Inflammatory macrophage treated with lipopolysaccharide for 1 hour (primary cell): ENCODE results near the gene PLA2G3.
"Not testable (repeated sequence)": the region's sequence is repeated elsewhere in the genome, so short reads cannot be mapped to it uniquely, and the experiment has no call there.

Source experiments
- DNase-seq, 2 donors: peaks; one replicate each; pipeline ENCODE4 v3.0.0-alpha.2; 2020 to 2022

The PLA2G3 gene

DNA sequence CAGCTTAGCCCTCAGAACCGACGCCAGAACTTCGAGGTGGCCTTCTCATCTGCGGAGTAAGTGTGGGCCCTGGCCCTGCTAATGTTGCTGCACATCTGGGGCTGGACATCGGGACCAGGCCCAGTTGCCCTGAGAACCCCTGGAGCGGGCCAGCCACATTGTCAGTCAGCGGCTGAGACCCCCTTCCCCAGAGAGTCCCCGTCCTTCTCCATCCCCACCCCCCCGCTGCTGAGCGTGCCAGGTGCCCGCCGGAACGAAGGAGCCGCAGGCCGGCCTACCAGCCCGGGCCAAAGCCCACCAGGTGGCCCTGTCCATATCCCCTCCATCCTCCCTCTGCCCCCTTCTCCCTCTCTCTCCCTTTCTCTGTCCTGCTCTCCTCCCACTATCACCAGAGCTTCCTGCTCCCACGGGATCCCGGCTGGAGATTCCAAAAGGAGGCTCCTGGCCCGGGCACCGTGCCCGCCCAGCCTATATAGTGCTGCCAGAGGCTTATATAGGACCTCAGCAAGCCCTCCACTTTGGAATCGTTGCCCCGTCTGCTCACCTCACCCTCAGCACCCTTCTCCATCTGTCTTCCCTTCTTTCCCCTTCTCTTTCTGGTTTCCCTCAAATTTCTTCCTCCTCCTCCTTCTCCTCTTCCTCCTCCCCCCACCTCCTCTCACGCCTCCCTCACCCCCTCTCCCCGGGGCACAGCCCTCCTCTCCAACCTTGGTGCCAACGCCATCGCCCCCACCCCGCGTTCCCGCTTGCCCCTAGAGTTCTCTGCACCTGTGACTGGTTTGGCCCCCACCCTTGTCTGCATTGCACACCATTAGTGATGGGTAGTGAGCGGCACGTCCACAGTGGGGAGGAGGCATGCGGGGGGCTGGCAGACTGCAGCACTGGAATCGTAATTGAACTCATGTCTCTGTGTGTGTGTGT is 40.2 kb downstream of the PLA2G3 start:
- DNase-seq: no peak

DNA sequence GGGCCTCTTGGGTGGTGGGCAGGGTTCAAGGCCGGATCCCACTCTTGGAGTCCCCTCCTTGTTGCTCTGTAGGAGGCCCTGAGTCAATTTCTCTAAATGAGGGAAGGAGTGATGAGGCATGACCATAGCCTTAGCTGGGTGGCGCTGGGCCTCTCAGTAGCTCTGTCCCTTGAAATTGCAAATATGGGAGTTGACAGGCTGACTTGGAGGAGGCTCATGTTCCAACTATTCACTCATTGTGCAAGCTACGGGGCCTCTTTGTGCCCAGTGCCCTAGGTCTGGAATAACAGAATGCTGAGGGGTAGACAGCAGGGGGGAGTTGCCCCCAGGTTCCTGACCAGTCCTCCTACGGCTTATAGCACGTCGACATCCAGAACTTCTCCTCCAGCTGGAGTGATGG is 40.9 kb downstream of the PLA2G3 start:
- no peak for DNase-seq

DNA sequence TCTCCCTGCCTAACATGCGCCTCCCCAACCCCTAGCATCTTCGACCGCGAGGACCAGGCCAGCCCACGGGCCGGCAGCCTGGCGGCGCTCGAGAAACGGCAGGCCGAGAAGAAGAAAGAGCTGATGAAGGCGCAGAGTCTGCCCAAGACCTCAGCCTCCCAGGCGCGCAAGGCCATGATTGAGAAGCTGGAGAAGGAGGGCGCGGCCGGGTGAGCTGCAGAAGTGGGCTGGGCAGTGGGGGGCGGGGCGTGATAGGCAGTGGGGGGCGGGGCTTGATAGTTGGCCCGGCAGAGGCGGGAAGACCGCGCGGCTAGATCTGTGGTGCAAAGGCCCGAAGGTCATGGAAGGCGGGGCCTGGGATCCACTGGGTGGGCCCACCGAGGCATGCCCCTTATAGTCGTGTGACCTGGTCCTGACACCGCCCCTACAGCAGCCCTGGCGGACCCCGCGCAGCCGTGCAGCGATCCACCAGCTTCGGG is 41.6 kb downstream of the PLA2G3 start:
- no peak for DNase-seq

DNA sequence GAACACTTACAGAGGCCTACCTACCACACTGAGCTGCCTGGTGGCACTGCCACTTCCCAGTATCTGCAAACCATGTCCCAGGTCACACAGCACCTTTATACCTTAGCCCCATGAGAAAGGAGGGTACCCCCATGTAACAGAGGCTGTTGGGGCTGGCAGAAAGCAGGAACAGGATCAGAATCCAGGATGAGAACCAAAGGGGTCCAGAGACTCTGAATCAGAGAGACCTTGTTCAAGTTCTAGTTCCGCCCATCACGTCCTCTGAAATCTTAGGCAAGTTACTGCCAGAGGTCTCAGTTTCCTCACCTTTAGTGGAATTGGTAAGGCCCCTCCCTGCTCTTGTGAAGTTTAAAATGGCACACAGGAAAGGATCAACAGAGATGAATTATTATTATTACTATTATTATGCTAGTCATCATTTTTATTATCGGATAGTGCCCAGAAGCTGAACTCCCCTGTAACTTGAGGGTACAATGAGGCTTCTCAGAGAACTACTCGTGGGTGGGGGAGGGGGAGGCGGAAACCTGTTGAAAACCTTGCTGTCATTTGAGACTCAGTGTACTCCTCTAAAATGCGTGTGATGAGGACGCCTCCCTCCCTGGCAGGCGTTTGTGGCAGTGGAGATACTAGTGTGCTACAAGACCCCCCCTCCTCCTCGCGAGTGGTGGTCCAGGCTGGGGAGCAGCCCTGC is 42.2 kb downstream of the PLA2G3 start:
- no peak for DNase-seq

DNA sequence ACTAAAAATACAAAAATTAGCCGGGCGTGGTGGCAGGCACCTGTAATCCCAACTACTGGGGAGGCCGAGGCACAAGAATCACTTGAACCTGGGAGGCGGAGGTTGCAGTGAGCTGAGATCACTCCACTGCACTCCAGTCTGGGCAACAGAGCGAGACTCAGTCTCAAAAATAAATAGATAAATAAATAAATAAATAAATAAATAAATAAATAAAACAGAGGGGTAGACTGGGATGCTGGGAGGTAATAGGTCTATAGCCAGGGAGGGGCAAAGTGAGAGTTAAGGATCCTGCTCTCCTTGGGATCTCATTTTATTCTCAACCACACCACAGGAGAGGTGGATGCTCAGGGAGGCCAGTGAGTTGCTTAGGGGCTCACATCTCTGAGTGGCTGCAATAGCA is 42.8 kb downstream of the PLA2G3 start:
- not testable (repeated sequence) for DNase-seq

DNA sequence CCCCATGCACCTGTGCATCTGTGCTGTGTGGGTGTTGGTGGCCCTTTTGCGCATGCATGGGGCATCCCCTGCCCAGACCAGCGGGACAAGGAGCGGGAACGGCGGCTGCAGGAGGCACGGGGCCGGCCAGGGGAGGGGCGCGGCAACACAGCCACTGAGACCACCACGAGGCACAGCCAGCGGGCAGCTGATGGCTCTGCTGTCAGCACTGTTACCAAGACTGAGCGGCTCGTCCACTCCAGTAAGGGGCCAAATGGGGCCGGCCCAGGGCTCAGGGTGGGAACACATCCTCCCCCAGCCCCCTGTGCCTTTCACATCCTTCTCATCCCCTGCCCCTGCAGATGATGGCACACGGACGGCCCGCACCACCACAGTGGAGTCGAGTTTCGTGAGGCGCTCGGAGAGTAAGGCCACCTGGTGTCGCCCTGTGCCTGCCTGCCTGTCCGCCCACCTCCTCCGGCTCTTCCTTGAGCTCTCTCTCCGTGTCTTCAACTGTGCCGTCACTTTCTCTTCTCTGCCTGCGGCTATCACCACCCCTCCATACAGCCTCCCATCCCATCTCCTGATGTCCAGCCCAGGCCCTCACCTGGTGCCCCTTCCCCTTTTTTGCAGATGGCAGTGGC is 43.5 kb downstream of the PLA2G3 start:
- no peak for DNase-seq

DNA sequence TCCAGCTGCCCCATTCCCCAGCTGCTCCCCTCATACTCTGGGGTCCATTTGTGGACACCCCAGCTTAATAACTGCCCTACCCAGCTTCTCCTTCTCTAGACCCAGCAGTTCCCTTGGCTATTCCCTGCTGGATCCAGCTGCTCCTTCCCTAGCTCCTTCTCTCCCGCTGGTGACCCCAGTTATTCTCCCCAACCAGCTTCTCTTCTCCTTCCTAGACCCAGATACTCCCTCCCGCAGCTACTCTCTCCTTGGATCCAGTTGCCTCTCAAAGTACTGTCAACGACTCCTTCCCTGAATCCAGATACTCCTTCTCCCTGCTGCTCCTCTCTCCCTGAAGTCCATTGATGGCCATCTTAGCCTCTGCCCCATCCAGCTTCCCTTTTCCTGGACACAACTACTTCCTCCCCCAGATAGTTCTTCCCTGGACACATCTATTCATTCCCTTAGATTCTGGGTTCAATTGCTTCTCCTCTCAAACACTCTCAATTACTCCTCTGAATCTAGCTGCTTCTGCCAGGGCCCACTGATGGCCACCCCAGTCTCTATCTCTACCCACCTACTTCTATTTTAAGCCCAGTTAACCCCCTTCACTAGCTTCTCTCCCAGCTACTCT is 44.6 kb downstream of the PLA2G3 start:
- no peak for DNase-seq

DNA sequence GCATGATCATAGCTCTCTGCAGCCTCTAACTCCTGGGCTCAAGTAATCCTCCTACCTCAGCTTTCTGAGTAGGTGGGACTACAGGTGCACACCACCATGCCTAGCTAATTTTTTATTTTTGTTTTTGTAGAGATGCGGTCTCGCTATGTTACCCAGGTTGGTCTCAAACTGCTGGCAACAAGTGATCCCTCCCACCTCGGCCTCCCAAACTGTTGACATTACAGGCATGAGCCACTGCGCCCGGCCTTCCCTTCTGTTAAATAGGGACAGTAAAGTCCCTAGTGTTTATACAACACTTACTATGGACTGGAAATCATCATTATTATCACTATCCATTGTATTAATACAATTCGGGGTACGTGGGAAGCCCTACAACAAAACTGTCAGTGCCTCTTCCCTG is 45.6 kb downstream of the PLA2G3 start:
- no peak for DNase-seq

DNA sequence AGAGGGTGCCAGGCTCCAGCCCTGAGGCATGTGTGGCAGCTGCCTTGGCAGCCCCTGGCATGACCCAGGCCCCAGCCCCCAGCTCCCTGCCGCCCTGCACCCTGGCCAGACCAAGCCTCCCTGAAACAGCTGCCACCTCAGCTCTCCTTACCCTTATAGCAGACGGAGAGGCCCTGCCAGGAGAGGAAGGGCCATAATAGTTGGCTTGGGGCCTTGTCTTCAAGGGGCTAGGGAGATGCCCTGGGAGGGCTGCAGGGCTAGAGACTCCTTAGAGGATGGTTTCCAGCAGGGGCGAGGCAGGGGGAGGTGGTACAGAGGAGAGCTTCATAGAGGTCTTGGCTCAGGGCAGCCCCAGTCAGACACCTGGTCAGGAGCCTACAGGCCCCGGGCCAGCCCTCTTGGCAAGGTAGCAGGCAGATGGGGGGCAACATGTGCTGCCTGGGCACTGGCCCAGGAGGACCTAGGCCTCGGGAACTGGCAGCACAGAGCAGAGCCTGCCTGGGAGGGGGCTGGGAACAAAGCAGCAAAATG is 46.2 kb downstream of the PLA2G3 start:
- no peak for DNase-seq

DNA sequence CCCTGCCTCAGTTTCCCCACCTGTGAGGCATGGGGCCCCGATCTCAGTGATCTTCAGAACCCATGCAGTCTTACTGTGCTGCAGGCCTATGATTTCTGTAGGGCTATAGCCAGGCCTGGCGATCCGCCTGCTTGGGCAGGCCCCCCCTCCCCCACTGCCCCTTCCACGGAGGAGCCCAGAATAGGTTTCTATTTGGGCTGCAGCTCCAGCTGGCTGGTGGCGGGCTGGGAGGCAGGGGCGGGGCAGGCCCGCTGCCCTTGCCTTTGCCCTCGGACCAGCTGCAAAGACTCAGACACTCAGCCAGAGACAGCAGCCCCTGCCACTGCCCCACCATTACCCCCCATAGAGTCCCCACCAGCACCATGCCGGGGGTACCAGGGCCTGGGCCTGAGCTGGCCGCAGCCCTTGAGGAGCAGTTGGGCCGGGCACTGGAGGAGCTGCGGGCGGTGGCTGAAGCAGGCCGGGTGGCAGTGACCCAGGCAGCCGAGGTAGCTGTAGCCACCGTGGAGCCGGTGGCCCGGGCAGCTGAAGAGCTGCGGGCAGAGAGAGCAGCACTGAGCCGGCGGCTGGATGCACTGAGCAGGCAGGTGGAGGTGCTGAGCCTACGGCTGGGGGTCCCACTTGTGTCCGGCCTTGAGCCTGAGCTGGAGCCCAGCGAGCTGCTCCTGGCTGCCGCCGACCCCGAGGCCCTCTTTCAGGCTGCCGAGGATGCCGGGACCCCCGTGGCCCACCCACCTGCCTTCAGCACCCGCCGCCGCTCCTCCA is 47.0 kb downstream of the PLA2G3 start:
- DNase-seq: no peak

DNA sequence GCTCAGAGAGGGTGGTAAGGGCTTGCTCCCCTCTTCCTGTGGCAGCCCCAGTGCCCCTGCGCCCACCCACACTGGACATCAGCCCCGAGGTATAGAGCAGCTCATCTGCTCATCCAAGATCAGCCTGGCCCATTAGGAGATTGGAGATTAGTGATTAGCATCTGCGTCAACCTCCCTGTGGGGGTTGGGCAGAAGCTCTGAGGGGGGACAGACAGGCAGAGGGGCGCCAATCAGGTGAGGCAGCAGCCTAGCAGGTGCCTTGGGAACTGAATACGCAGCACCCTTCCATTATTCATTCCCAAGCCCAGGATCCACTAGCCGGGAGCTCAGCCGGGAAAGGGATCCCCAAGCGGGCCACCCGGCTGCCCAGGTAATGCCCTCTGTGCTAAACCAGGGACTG is 48.1 kb downstream of the PLA2G3 start:
- no peak for DNase-seq

DNA sequence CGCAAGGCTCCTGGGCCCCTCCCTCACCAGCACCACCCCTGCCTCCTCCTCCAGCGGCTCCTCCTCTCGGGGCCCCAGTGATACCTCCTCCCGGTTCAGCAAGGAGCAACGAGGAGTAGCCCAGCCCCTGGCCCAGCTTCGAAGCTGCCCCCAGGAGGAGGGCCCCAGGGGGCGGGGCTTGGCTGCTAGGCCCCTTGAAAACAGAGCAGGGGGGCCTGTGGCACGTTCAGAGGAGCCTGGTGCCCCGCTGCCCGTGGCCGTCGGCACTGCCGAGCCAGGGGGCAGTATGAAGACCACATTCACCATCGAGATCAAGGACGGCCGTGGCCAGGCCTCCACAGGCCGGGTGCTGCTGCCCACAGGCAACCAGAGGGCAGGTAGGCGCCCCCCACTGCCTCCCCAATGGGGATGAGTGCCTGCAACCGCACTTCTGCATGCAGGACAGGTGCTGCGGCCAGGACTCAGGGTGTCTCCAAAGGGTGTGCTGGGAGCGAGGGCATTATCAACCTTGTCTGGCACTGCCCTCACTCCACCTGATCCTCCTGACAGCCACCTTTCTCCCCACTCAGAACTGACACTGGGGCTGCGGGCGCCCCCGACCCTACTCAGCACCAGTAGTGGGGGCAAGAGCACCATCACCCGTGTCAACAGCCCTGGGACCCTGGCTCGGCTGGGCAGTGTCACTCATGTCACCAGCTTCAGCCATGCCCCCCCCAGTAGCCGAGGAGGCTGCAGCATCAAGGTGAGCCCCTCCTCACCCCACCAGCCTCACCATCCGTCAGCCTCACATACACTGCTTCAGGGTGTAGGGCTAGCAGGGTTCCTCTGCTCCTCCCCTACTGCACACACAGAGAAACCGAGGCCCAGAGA is 49.0 kb downstream of the PLA2G3 start:
- DNase-seq: no peak

DNA sequence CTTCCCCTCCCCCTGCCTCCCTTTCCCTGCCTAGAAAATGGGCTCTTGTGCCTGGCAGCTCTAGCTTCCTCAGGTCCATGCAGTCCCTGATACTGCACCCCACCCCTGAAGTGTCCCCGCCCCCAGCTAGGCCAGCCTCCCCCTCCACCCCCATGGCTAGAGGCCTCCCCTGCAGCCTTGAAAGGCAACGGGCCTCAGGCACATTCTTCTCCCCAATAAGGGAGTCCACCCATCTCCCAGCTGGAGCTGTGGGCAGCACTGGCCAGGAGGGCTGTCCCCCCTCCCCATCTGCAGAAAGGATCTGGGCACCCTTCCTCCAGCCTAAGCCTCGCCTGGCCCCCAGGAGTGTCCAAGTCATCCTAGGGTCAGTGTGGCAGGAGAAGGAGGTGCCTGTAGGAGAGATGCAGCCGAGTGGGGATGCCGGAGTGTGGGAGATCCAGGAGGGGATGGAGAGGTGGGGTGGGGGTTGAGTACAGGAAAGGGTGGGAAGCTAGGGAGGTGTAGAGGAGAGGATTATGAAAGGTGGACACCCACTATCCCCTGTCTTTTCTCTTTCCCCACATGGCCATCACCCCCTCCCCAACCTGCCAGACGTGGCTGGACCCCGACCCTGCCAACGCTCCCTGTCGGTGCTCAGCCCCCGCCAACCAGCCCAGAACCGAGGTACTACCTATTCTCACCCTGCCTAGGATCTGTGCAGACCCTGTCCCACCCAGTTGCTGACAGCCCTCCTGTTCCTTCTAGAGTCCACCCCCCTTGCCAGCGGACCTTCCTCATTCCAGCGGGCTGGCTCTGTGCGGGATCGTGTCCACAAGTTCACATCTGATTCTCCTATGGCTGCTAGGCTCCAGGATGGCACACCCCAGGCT is 49.9 kb downstream of the PLA2G3 start:
- DNase-seq: no peak

DNA sequence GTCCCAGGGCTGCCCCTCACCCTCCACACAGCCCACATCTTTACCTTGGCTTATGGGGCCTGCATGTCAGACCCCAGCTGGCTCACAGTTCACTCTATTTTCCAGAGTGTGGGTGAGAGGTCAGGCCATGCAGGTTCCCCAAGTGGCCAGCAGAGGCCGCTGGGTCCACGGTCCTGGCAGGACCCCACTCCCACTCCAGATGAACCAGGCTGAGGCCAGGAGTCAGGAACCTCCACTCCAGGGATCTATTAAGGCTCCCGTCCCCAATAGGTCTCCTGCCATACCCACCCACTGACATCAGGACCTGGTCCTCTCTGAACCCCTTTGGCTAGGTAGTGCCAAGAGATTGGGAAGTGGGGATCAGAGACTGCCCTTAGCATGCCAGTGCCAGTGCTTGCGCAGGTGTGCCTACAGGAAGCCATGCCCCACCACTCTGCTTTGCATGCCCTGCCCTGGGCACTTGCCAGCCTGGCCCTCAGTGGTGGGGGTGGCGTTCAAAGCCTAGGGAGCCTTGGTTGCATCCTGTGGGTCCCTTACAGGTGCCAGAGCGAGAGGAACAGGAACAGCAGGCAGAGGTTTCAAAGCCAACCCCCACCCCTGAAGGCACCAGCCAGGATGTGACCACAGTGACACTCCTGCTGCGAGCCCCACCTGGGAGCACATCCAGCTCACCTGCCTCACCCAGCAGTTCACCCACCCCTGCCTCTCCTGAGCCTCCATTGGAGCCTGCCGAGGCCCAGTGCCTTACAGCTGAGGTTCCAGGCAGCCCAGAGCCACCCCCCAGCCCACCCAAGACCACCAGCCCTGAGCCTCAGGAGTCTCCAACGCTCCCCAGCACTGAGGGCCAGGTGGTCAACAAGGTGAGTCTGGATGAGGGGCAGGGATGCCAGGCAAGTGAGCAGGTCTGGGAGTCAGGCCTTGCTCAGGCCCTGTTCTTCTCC is 50.9 kb downstream of the PLA2G3 start:
- peak; percentile 21 to 56 for DNase-seq

DNA sequence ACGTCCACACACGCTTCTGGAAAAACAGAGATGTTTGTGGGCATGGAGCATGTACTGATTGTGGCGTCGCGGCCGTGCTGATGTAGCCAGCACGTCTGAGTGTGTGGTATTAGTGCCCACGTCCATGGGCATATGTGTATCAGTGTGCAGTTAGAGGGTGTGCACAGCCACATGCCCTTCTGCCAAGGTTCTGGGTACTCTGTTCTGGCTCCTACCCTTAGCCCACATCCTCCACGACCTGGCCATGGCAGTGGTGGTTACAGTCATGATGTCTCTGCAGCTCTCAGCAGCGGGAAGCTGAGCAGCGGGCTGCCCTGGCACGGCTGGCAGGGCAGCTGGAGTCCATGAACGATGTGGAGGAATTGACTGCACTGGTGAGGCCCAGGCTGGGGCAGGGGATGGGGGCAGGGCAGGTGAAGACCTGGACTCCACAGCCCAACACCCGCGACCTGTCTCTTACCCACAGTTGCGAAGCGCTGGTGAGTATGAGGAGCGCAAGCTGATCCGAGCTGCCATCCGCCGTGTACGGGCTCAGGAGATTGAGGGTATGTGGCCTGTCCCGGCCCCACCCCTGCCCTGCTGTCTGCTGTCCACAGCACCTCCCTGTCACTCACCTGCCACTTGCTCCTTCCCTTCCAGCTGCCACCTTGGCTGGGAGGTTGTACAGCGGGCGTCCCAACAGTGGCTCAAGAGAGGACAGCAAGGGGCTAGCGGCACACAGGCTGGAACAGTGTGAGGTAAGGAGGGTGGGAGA is 51.9 kb downstream of the PLA2G3 start:
- DNase-seq: no peak

DNA sequence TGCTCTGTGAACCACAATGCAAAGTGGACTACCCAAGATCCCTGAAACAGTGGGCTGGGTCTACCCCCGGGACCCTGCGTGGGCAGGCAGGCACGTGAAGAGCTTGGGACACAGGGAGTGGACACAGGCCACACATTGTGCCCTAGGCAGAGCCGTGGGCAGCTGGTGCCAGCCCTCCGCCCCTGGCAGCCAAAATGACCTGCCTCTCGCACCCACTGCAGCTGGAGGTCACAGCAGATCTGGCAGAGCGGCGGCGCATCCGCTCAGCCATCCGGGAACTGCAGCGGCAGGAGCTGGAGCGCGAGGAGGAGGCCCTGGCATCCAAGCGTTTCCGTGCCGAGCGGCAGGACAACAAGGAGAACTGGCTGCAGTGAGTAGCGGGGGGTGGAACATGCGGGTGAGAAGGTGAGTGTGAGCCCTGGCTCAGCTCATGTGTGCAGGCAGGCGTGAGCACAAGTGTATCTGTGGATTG is 52.5 kb downstream of the PLA2G3 start:
- DNase-seq: no peak

DNA sequence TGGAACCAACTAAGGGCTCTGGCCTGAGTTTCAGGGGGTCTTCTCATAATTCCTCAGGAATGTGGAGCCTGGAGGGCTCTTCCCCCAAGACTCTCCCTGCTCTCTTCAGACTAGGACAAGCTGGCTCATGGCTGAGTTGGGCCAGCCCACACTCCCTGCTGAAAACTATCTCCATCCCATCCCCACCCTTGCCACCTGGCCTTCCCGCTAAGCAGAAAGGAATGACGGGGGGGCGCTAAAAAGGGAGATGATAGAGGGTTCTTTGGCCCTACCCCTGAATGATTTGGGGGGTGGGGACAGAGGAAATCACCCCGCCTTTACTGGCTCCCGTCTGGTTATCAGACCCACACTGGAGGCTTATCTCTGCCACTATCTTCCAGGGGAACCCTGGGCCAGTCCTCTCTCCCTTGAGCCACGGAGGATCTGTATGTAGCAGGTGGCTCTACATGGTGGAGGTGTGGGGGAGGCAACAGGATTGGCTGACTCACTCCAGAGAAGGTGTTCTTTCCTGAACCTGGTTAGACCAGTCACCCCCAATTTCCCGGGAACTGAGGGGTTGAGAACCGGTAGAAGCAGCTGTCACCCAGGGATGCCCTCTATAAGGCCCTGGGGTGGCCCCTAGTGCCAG is 53.5 kb downstream of the PLA2G3 start:
- no peak for DNase-seq

DNA sequence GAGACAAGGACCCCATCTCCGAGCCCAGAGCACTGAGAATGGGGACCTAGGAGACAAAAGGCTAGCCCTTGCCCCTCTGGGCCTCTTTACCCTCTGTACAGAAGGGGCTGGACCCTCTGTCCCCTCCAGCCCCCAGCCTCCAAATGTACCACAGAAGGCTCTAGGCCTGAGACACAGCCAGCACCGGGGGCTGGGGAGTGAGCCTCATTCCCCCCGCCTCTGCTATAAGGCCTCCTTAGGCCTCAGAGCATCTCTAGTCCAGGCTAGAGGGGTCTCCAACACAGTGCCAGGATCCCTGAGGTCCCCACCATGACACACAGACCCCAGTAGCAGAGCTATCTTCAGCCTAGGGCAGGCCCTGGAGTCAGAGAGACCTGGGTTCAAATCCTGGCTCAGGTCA is 54.4 kb downstream of the PLA2G3 start:
- DNase-seq: no peak
